HepG2 (cell line): ENCODE data around the gene HRH3. TPM values are rescaled to one million over a fixed set of nuclear protein-coding genes. Genes with fewer than 3 reads are reported as not detected.
A peak's percentile ranks its signal among the peaks of the same experiment; 100 is the strongest.

Source experiments
- CBX2 ChIP-seq, 2 experiments: fragments of 200-600 bp in 1 of 2; sonication (generic); formaldehyde crosslinking in 1 of 2; IDR thresholded peaks; 2 replicates each; pipeline versions ENCODE4 v1.7.0 to v1.8.1; 2018 to 2022; ENCODE audit warnings: low read depth in 2 of 2, low read length in 1 of 2, mild to moderate bottlenecking in 1 of 2, missing genetic modification reagents in 1 of 2
- ETV5 ChIP-seq: IDR thresholded peaks from 2 replicates; pipeline ENCODE4 v1.6.1; 2018; ENCODE audit warnings: missing biosample characterization, missing genetic modification reagents, inconsistent platforms, borderline replicate concordance
- FOXM1 ChIP-seq: sonication (generic); formaldehyde crosslinking; IDR thresholded peaks from 2 replicates; pipeline ENCODE4 v1.5.0; 2020; ENCODE audit warnings: missing genetic modification reagents
- HNRNPK ChIP-seq: fragments of 200-400 bp; formaldehyde crosslinking; IDR thresholded peaks from 2 replicates; pipeline ENCODE4 v1.6.1; 2018; ENCODE audit warnings: low read length, low read depth, moderate library complexity, mild to moderate bottlenecking; ENCODE audit not compliant: poor library complexity, severe bottlenecking
- KLF11 ChIP-seq: IDR thresholded peaks from 2 replicates; pipeline ENCODE4 v1.6.1; 2016; ENCODE audit warnings: missing compliant biosample characterization
- MED1 ChIP-seq: sonication (generic); formaldehyde crosslinking; IDR thresholded peaks from 2 replicates; pipeline ENCODE4 v1.4.0; 2020; ENCODE audit warnings: missing genetic modification reagents
- MXD3 ChIP-seq: IDR thresholded peaks from 2 replicates; pipeline ENCODE4 v1.6.1; 2016; ENCODE audit warnings: mild to moderate bottlenecking, missing biosample characterization, missing genetic modification reagents
- NCOA2 ChIP-seq: sonication (generic); formaldehyde crosslinking; IDR thresholded peaks from 2 replicates; pipeline ENCODE4 v1.8.0; 2022; ENCODE audit warnings: inconsistent platforms
- SETDB1 ChIP-seq: sonication (generic); formaldehyde crosslinking; IDR thresholded peaks from 2 replicates; pipeline ENCODE4 v1.5.1; 2020; ENCODE audit warnings: missing genetic modification reagents, mild to moderate bottlenecking, borderline replicate concordance
- SKI ChIP-seq: fragments of 450-650 bp; IDR thresholded peaks from one replicate; pipeline ENCODE4 v1.6.1; 2018; ENCODE audit warnings: mild to moderate bottlenecking; ENCODE audit not compliant: partially characterized antibody
- SMARCC2 ChIP-seq: fragments of 450-650 bp; IDR thresholded peaks from 2 replicates; pipeline ENCODE4 v1.6.1; 2017; ENCODE audit warnings: antibody characterized with exemption, mild to moderate bottlenecking
- SP1 ChIP-seq, 2 experiments: fragments of 450-650 bp in 1 of 2; sonication (generic) in 1 of 2; formaldehyde crosslinking in 1 of 2; IDR thresholded peaks; 2 replicates each; pipeline versions ENCODE4 v1.4.0 to v1.6.1; 2016 to 2020; ENCODE audit warnings: missing genetic modification reagents in 1 of 2
- THAP8 ChIP-seq: sonication (generic); formaldehyde crosslinking; IDR thresholded peaks from 2 replicates; pipeline ENCODE4 v1.5.1; 2020; ENCODE audit warnings: missing genetic modification reagents, mild to moderate bottlenecking, borderline replicate concordance
- TMF1 ChIP-seq: sonication (generic); formaldehyde crosslinking; IDR thresholded peaks from 2 replicates; pipeline ENCODE4 v1.8.1; 2022; ENCODE audit warnings: low read depth, missing genetic modification reagents
- ZBTB2 ChIP-seq: sonication (generic); formaldehyde crosslinking; IDR thresholded peaks from 2 replicates; pipeline ENCODE4 v1.8.0; 2022; ENCODE audit warnings: low read depth, missing genetic modification reagents
- ZFYVE20 ChIP-seq: sonication (generic); formaldehyde crosslinking; IDR thresholded peaks from 2 replicates; pipeline ENCODE4 v1.8.0; 2023; ENCODE audit warnings: low read depth, mild to moderate bottlenecking, moderate library complexity, missing genetic modification reagents, borderline replicate concordance
- ZKSCAN5 ChIP-seq: sonication (generic); formaldehyde crosslinking; IDR thresholded peaks from 2 replicates; pipeline ENCODE4 v1.5.1; 2020; ENCODE audit warnings: mild to moderate bottlenecking, missing genetic modification reagents
- ZNF18 ChIP-seq: sonication (generic); formaldehyde crosslinking; IDR thresholded peaks from 2 replicates; pipeline ENCODE4 v1.8.0; 2022; ENCODE audit warnings: mild to moderate bottlenecking, missing genetic modification reagents; ENCODE audit not compliant: insufficient replicate concordance
- ZNF414 ChIP-seq: sonication (generic); formaldehyde crosslinking; IDR thresholded peaks from 2 replicates; pipeline ENCODE4 v1.5.0; 2020; ENCODE audit warnings: missing genetic modification reagents
- ZNF503 ChIP-seq: sonication (generic); formaldehyde crosslinking; IDR thresholded peaks from 2 replicates; pipeline ENCODE4 v1.4.0; 2020; ENCODE audit warnings: missing genetic modification reagents
- ZNF883 ChIP-seq: sonication (generic); formaldehyde crosslinking; IDR thresholded peaks from 2 replicates; pipeline ENCODE4 v1.5.1; 2020; ENCODE audit warnings: mild to moderate bottlenecking, missing genetic modification reagents; ENCODE audit errors: not compliant biosample characterization
- polyA plus RNA-seq, 8 experiments: library from polyadenylated mRNA; depleted of rRNA in 3 of 8; stranded (reverse) in 7 of 8; unstranded in 1 of 8; fragments of >200 nt; fragmentation: Illumina TruSeq in 4 of 8; extraction: Trizol in 4 of 8; gene quantifications; 2 replicates each; pipeline versions ENCODE4 v1.2.1 to v1.2.3, GENCODE V29; 2011 to 2016; ENCODE audit warnings: low read depth in 4 of 8, missing spikeins in 1 of 8, mixed read lengths in 1 of 8; ENCODE audit not compliant: insufficient read depth in 1 of 8
- total RNA-seq, 5 experiments: library from RNA; depleted of rRNA; stranded (reverse); fragments of >200 nt; fragmentation: Illumina TruSeq; extraction: Trizol; gene quantifications; 2 replicates each; pipeline ENCODE4 v1.2.3, GENCODE V29; 2016; ENCODE audit warnings: low read depth in 1 of 5

The HRH3 gene
- total and polyA plus RNA-seq, 2 of the 13 experiments (the other 11 are each of a cell fraction or from before 2014, with no cell fraction given), result 0.18 TPM; not detected in 1

- TF ChIP-seq ZNF503 (CRISPR knock-in tag) (no peak), THAP8 (0 out of 2 replicates have a peak, but pooled peaks have one; percentile 46), TMF1 (CRISPR knock-in tag) (no peak), NCOA2 (no peak), KLF11 (CRISPR knock-in tag) (no peak), ETV5 (no peak), SP1 (IDR thresholded peaks at IDR 0.05) (no peak), SP1 (CRISPR knock-in tag; IDR thresholded peaks at IDR 0.05) (no peak), SKI (no peak), SMARCC2 (no peak), HNRNPK (peak; percentile 34), ZKSCAN5 (CRISPR knock-in tag) (no peak), ZNF883 (peak; percentile 8), SETDB1 (CRISPR knock-in tag) (no peak), ZNF414 (CRISPR knock-in tag) (no peak), ZBTB2 (CRISPR knock-in tag) (no peak), FOXM1 (CRISPR knock-in tag) (no peak), ZNF18 (CRISPR knock-in tag) (peak; percentile 7), MXD3 (CRISPR knock-in tag) (0 out of 2 replicates have a peak, but pooled peaks have one; percentile 3), CBX2 (IDR thresholded peaks at IDR 0.05; ENCODE audit: low read depth, low read length) (no peak), CBX2 (CRISPR knock-in tag; IDR thresholded peaks at IDR 0.05; ENCODE audit: low read depth) (no peak), MED1 (CRISPR knock-in tag) (0 out of 2 replicates have a peak, but pooled peaks have one; percentile 1), ZFYVE20 (CRISPR knock-in tag) (0 out of 2 replicates have a peak, but pooled peaks have one; percentile 67)
These were observed 839 bp upstream of the HRH3 start (continued) for GRCh38 chr20:62220666-62221568.
